C4-2B (cell line): ENCODE data around the gene SLC25A47.
A peak's percentile ranks its signal among the peaks of the same experiment; 100 is the strongest.

ENCODE experiments used
- H3K27ac ChIP-seq: fragments of 450-650 bp; 2 replicates; pipeline ENCODE4 v1.5.1; 2017
- CTCF ChIP-seq: fragments of 450-650 bp; conservative IDR thresholded peaks from 2 replicates; pipeline ENCODE4 v1.5.1; 2017; ENCODE audit warnings: mild to moderate bottlenecking
- ZFX ChIP-seq: fragments of 450-650 bp; IDR thresholded peaks from 2 replicates; pipeline ENCODE4 v1.6.1; 2017

SLC25A47 gene

GRCh38 chr14:100297320-100298300 is 25.5 kb upstream of the SLC25A47 start:
- no peak for TF ChIP-seq ZFX
- TF ChIP-seq CTCF = no peak
- no peak overlapping the region for H3K27ac ChIP-seq

- TF ChIP-seq ZFX (no peak), CTCF (no peak)
- no peak overlapping the region for H3K27ac ChIP-seq
These were observed 24.4 kb upstream of the SLC25A47 start for GRCh38 chr14:100298551-100299237.

- no peak overlapping the region for H3K27ac ChIP-seq
These were observed 23.9 kb upstream of the SLC25A47 start for GRCh38 chr14:100299238-100299560.

GRCh38 chr14:100302616-100303015 is 20.5 kb upstream of the SLC25A47 start:
- peak overlapping the region; percentile 32; the same call in 1 of the 2 replicates for H3K27ac ChIP-seq
- TF ChIP-seq ZFX (no peak), CTCF (no peak)

More at GRCh38 chr14:100299238-100299560, 23.9 kb upstream of the SLC25A47 start:
- TF ChIP-seq CTCF = no peak
- no peak for TF ChIP-seq ZFX

- TF ChIP-seq ZFX = no peak
- peak; percentile 84 for TF ChIP-seq CTCF
- H3K27ac ChIP-seq = peak overlapping the region; percentile 70
These were observed 20.0 kb upstream of the SLC25A47 start for GRCh38 chr14:100303179-100303578.

- TF ChIP-seq ZFX (no peak), CTCF (no peak)
- H3K27ac ChIP-seq = peak overlapping the region; percentile 70
These were observed 19.2 kb upstream of the SLC25A47 start for GRCh38 chr14:100303925-100304324.

- TF ChIP-seq ZFX = no peak
- TF ChIP-seq CTCF = no peak
- peak overlapping the region; percentile 61; the same call in 1 of the 2 replicates for H3K27ac ChIP-seq
These were observed 18.3 kb upstream of the SLC25A47 start for GRCh38 chr14:100304825-100305323.
